IPS-18c (cell line): ENCODE results near the gene IL13RA1.
"Not testable (repeated sequence)": the region's sequence is repeated elsewhere in the genome, so short reads cannot be mapped to it uniquely, and the experiment has no call there.

Source experiments
- H3K4me3 ChIP-seq: 2 replicates; pipeline ENCODE4 v1.7.0; 2013; ENCODE audit warnings: low read depth, mild to moderate bottlenecking, low read length, moderate library complexity; ENCODE audit not compliant: insufficient read depth
- H3K9me3 ChIP-seq: one replicate; pipeline ENCODE4 v1.6.1; 2013; ENCODE audit warnings: mild to moderate bottlenecking, low read length, moderate library complexity; ENCODE audit not compliant: control insufficient read depth, insufficient read depth

IL13RA1 gene

DNA sequence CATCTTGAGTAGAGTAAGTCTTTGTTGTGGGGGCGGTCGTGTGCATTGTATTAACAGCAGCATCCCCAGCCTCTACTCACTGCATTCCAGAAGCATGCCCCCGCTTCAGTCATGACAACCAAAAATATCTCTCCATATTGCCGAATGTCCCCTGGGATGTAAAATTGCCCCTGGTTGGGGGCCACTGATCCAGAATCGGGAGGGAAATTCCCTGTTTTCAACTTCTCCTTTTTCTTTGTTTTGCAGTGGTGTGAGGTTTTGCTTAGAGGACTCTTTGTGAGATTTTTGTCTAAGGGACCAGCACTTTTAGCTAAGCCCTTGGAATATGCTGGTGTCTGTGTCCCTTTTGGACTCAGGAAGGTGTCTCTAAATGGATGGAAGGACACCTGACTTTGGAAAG lies 3.0 kb upstream of the IL13RA1 start:
- H3K4me3 ChIP-seq: no peak overlapping the region
- peaks cover 7% of the 10 kb centered on the region for H3K9me3 ChIP-seq

- Histone ChIP-seq H3K4me3 (no peak overlapping the region), H3K9me3 (peaks cover 7% of the 10 kb centered on the region)
These were observed 2.6 kb upstream of the IL13RA1 start for GRCh38 chrX:118724775-118725174.

DNA sequence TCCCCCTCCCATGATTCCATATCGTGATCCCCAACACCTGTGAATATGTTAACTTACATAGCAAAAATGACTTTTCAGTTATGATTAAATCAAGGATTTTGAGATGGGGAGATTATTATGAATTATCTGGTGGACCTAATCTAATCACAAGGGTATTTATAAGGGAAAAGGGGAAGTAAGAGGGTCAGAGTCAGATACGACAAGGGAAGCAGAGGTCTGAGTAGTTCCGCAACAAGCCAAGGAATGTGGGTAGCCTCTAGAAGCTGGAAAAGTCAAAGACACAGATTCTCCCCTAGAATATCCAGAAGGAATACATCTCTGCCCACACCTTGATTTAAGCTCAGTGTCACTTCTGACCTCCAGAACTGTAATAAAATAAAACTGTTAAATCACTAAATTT lies 1.0 kb upstream of the IL13RA1 start:
- Histone ChIP-seq H3K4me3 (no peak overlapping the region), H3K9me3 (peaks cover 7% of the 10 kb centered on the region)

- Histone ChIP-seq H3K9me3 (peaks cover 7% of the 10 kb centered on the region), H3K4me3 (peak overlapping the region; percentile 53)
These were observed 407 bp downstream of the IL13RA1 start for GRCh38 chrX:118727686-118728339.

DNA sequence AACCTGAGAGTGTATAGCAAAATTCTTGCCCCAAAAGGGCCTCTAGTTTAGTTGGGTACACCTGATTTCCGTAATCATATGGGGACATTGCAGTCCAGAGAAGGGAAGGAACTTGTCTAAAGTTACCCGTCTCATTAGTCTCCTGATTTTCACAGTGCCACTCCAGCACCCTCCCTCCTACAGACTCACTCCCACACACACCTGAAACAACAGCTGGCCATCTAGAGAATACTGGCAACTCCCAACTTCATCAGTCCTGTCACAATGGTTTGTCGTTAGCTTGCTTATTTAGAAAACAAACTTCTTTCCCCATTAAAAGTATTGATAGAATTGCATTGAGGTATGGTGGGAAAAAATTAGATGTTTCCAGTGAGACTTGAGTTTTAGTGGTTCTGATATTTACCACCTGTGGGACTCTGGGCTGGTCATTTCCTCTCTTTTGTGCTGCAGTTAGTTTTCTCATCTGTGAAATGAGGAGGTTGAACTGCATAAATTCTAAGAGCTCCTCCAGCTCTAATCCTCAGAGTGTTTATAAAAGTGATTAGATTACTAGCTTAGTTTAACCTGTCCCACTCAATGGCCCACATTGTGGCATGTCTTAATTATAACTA lies 1.7 kb downstream of the IL13RA1 start:
- no peak overlapping the region for H3K4me3 ChIP-seq
- H3K9me3 ChIP-seq: peaks cover 2% of the 10 kb centered on the region

GRCh38 chrX:118730500-118731247 lies 3.3 kb downstream of the IL13RA1 start:
- Histone ChIP-seq H3K4me3 (no peak overlapping the region), H3K9me3 (peaks cover 2% of the 10 kb centered on the region)

DNA sequence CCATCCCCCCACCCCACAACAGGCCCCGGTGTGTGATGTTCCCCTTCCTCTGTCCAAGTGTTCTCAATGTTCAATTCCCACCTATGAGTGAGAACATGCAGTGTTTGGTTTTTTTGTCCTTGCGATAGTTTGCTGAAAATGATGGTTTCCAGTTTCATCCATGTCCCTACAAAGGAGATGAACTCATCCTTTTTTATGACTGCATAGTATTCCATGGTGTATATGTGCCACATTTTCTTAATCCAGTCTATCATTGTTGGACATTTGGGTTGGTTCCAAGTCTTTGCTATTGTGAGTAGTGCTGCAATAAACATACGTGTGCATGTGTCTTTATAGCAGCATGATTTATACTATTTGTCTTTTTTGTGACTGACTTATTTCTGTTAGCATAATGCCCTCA lies 5.1 kb downstream of the IL13RA1 start:
- H3K4me3 ChIP-seq, H3K9me3 ChIP-seq: not testable (repeated sequence)

DNA sequence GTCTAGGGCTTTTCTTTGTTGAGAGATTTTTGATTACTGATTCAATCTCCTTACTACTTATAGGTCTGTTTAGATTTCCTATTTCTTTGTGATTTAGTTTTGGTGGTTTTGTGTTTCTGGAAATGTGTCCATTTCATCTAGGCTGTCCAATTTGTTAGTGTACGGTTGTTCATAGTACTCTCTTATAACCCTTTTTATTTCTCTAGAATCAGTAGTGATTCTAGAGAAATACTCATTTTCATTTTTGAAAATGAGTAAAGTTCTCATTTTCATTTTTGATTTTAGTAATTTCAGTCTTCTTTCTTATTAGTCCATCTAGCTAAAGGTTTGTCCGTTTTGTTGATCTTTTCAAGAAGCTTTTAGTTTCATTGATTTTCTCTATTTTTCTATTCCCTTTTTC lies 7.5 kb downstream of the IL13RA1 start:
- Histone ChIP-seq H3K9me3 (peaks cover 4% of the 10 kb centered on the region), H3K4me3 (no peak overlapping the region)

DNA sequence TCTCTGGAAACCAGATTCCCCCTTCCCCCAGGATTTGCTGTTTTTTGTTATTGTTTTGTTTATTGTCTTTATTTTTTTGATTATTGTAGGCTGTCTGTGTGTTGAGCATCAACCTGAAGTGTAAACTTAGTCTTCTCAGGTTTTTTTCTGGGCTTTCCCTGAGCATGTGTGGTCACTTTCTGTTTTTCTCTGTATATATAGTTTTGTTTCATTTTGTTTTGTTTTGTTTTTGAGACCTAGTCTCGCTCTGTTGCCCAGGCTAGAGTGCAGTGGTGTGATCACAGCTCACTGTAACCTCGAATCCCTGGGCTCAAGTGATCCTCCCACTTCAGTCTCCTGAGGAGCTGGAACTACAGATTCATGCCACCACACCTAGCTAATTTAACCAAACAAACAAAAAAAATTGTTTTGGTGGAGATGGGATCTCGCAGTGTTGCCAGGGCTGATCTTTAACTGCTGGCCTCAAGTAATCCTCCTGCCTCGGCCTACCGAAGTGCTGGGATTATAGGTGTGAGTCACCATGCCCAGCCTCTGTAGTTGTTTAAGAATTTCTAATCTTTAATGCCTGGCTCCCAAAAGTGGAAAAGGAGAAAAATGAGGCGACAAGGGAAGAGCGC lies 9.1 kb downstream of the IL13RA1 start:
- Histone ChIP-seq H3K4me3 (no peak overlapping the region), H3K9me3 (peaks cover 7% of the 10 kb centered on the region)

GRCh38 chrX:118739577-118739976 lies 12.2 kb downstream of the IL13RA1 start:
- H3K9me3 ChIP-seq: peaks cover 7% of the 10 kb centered on the region
- no peak overlapping the region for H3K4me3 ChIP-seq

DNA sequence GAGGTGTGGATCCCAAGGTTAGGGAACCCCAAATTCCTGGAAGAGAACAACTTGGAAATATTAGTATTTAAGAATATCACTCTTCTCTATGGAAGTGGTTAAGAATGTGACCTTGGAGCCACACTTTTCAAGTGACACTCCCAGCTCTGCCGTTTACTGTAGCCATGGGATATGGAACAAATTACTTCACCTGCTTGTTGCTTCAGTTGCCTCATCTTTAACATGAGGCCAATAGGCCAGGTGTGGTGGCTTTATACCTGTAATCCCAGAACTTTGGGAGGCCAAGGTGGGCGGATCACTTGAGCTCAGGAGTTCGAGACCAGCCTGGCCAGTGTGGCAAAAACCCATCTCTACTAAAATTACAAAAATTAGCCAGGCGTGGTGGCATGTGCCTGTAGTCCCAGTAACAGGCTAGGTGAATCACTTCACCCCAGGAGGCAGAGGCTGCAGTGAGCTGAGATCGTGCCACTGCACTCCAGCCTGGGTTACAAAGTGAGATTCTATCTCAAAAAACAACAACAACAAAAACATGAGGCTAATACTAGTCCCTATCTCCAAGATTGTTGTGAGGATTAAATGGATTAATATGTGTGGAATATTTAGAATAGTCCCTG lies 13.0 kb downstream of the IL13RA1 start:
- peaks cover 7% of the 10 kb centered on the region for H3K9me3 ChIP-seq
- no peak overlapping the region for H3K4me3 ChIP-seq

DNA sequence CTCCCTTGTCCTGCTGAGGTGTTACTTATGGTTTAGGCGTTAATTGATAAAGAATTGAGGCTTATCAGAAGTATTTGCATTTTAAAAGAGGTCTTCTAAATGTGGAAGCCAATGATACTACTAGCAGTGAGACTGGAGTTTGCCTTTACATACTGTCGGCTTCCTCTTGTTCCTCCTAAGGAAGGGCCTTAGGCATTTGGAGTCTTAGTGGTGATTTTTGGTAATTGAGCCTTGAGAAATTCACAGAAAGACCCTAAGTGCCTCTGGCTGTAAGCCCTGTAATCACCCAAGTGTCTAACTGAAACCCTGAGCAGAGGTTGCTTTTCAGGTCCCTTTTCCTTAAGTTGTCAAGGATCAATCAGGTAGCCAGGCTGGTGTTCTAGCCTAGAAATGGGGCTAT lies 14.8 kb downstream of the IL13RA1 start:
- H3K9me3 ChIP-seq: peaks cover 4% of the 10 kb centered on the region
- no peak overlapping the region for H3K4me3 ChIP-seq

DNA sequence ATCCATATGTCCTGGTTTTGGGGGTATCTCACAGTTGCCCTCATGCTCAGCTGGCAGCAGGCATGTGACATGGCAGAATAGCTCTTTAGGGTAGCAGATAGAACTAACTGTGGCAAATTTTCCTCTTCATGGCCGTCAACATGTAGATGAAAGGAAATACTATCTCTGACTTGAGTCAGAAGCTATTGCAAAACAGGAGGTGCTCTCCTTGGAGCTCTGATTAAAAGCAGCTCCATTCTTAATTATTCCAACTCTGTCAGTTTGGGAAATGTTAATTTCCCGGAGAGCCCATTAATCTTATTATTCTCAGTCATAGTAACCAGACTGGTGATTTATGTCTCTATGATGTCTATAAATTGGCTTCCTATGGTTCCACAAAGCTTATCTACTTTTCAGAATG lies 18.2 kb downstream of the IL13RA1 start:
- H3K9me3 ChIP-seq: peaks cover 1% of the 10 kb centered on the region
- H3K4me3 ChIP-seq: no peak overlapping the region

- no peaks in the 10 kb centered on the region for H3K9me3 ChIP-seq
- H3K4me3 ChIP-seq: no peak overlapping the region
These were observed 24.8 kb downstream of the IL13RA1 start for GRCh38 chrX:118751950-118752783.

DNA sequence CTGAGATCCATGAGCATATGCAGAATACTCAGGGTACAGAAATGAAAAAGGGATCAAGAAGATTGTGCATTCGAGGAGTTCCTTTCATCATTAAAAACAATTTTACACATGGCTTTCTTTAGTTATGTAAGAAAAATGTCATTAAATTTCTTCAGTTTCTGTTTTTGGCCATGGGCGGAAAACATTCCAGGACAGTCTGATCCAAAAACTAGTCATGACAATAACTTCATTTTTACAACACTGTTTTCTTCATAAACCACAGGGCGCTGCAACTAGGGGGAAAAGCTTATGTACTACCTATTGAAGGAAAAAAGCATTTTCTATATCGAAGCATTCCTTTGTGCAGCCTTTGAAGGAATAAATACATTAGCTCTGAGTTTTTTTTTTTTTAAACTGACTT lies 28.2 kb downstream of the IL13RA1 start:
- H3K4me3 ChIP-seq: no peak overlapping the region
- H3K9me3 ChIP-seq: no peaks in the 10 kb centered on the region

DNA sequence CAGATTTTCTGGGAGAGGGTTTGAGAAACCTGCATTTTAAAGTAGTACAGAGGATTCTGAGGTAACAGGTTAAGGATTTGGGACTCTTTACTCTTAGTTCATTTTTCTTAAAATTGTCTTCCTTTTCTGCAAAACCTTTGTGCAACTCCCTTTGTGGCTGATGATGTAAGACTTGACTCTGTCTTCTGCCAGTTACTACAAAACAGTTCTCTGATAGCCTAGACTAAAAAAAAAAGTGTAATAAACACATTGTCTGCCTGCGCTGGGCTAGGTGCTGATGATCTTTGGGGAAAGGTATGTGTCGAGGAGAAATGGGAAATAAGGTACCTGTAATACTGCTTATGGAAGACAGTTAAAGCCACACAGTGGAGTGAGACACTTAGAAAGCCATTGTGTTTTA lies 28.7 kb downstream of the IL13RA1 start:
- no peak overlapping the region for H3K4me3 ChIP-seq
- H3K9me3 ChIP-seq: no peaks in the 10 kb centered on the region

DNA sequence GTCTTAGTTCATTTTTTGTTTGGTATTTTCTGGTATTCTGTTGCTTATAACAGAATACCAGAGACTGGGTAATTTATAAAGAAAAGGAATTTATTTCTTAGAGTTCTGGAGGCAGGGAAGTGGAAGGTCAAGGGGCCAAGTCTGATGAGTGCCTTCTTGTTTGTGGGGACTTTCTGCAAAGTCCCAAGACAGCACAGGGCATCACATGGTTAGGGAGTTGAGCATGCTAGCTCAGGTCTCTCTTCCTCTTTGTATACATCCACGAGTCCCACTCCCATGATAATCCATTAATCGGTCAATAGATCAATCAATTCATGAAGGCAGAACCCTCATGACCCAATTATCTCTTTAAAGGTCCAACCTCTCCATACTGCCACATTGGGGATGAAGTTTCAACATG lies 31.1 kb downstream of the IL13RA1 start:
- Histone ChIP-seq H3K4me3 (no peak overlapping the region), H3K9me3 (no peaks in the 10 kb centered on the region)
